Measurements from ENCODE around the gene E2F2.

GRCh38 chr1:23475134-23475628 is 55.9 kb downstream of the E2F2 start:
- TF ChIP-seq CTCF (IDR thresholded peaks at IDR 0.05; ENCODE audit: poor library complexity): no peak
- TF ChIP-seq EZH2 (IDR thresholded peaks at IDR 0.05; ENCODE audit: borderline replicate concordance): no peak
